SU-DHL-6 (cell line): ENCODE results near the gene GDF10.

Source experiments
- H2AFZ ChIP-seq: fragments of 200-600 bp; sonication (generic); 2 replicates; pipeline ENCODE4 v1.6.1; 2014; ENCODE audit warnings: low read depth, mild to moderate bottlenecking, moderate library complexity, mixed read lengths, antibody characterized with exemption, low read length; ENCODE audit not compliant: severe bottlenecking
- H3F3A ChIP-seq: fragments of 200-600 bp; shearing (Covaris generic); 2 replicates; pipeline ENCODE4 v1.6.0; 2016; ENCODE audit warnings: antibody characterized with exemption, mild to moderate bottlenecking; ENCODE audit not compliant: insufficient read depth
- H3K27ac ChIP-seq: fragments of 200-600 bp; sonication (generic); 2 replicates; pipeline ENCODE4 v1.5.1; 2016; ENCODE audit warnings: low read depth, mild to moderate bottlenecking, low read length, moderate library complexity, mixed read lengths
- H3K27me3 ChIP-seq: fragments of 200-600 bp; sonication (generic), shearing (Covaris generic); 2 replicates; pipeline ENCODE4 v1.6.0; 2014; ENCODE audit warnings: mild to moderate bottlenecking, low read length
- H3K36me3 ChIP-seq: fragments of 200-600 bp; sonication (generic); 2 replicates; pipeline ENCODE4 v1.6.1; 2014; ENCODE audit warnings: mild to moderate bottlenecking, low read length, mixed read lengths
- H3K4me2 ChIP-seq: fragments of 300-600, 200-600 bp; shearing (Covaris generic), sonication (generic); 2 replicates; pipeline ENCODE4 v1.6.0; 2014; ENCODE audit warnings: low read length, low read depth, mild to moderate bottlenecking; ENCODE audit not compliant: poor library complexity, severe bottlenecking
- H3K4me3 ChIP-seq: fragments of 200-600 bp; sonication (generic); 2 replicates; pipeline ENCODE4 v1.5.1; 2014; ENCODE audit warnings: antibody characterized with exemption, low read length, mild to moderate bottlenecking, mixed read lengths; ENCODE audit not compliant: insufficient read depth, poor library complexity, severe bottlenecking
- H3K79me2 ChIP-seq: fragments of 200-600 bp; sonication (generic); 2 replicates; pipeline ENCODE4 v1.6.1; 2014; ENCODE audit warnings: mild to moderate bottlenecking, low read length, moderate library complexity; ENCODE audit not compliant: insufficient read depth
- H3K9ac ChIP-seq: fragments of 200-600 bp; sonication (generic); 2 replicates; pipeline ENCODE4 v1.7.0; 2014; ENCODE audit warnings: mild to moderate bottlenecking, low read length
- H3K9me2 ChIP-seq: fragments of 200-600 bp; sonication (generic); replicated peaks from 2 replicates; pipeline ENCODE4 v1.6.1; 2014; ENCODE audit warnings: low read length; ENCODE audit not compliant: insufficient read depth
- H3K9me3 ChIP-seq: fragments of 200-600 bp; sonication (generic); 2 replicates; pipeline ENCODE4 v1.6.1; 2014; ENCODE audit warnings: low read length, mixed read lengths; ENCODE audit not compliant: insufficient read depth
- H4K20me1 ChIP-seq: fragments of 200-600 bp; sonication (generic); 2 replicates; pipeline ENCODE4 v1.6.1; 2014; ENCODE audit warnings: low read depth, mild to moderate bottlenecking, antibody characterized with exemption, low read length, moderate library complexity, mixed read lengths
- CTCF ChIP-seq: fragments of 200-600 bp; sonication (generic); IDR thresholded peaks from one replicate; pipeline ENCODE4 v1.5.1; 2017; ENCODE audit warnings: antibody characterized with exemption, mild to moderate bottlenecking, low read length, moderate library complexity; ENCODE audit not compliant: insufficient read depth, poor library complexity, severe bottlenecking
- EZH2phosphoT487 ChIP-seq: fragments of 200-600 bp; sonication (generic), shearing (Covaris generic); conservative IDR thresholded peaks from 2 replicates; pipeline ENCODE4 v1.6.1; 2018; ENCODE audit warnings: mild to moderate bottlenecking, antibody characterized with exemption, low read length, moderate library complexity, mixed read lengths

GDF10 gene

GRCh38 chr10:47351899-47352815 is 52.2 kb downstream of the GDF10 start:
- Histone ChIP-seq H2AFZ (no peak overlapping the region), H3K9me3 (no peaks in the 10 kb centered on the region), H4K20me1 (no peaks in the 10 kb centered on the region), H3K4me2 (no peak overlapping the region), H3K36me3 (no peaks in the 10 kb centered on the region), H3K9ac (no peak overlapping the region), H3K27me3 (no peaks in the 10 kb centered on the region), H3K9me2 (no peaks in the 10 kb centered on the region), H3K79me2 (no peaks in the 10 kb centered on the region), H3F3A (no peaks in the 10 kb centered on the region), H3K4me3 (no peak overlapping the region), H3K27ac (no peak overlapping the region)
- no peak for TF ChIP-seq CTCF
- no peak for TF ChIP-seq EZH2phosphoT487

GRCh38 chr10:47353351-47353750 is 53.4 kb downstream of the GDF10 start:
- H3K9me2 ChIP-seq, result no peaks in the 10 kb centered on the region
- no peak overlapping the region for H3K27ac ChIP-seq
- H4K20me1 ChIP-seq, result no peaks in the 10 kb centered on the region
- no peaks in the 10 kb centered on the region for H3K79me2 ChIP-seq
- no peaks in the 10 kb centered on the region for H3K36me3 ChIP-seq
- no peaks in the 10 kb centered on the region for H3K27me3 ChIP-seq
- H3F3A ChIP-seq, result no peaks in the 10 kb centered on the region
- TF ChIP-seq EZH2phosphoT487, result no peak
- H3K9ac ChIP-seq, result no peak overlapping the region
- no peak overlapping the region for H3K4me2 ChIP-seq
- no peak overlapping the region for H2AFZ ChIP-seq
- no peaks in the 10 kb centered on the region for H3K9me3 ChIP-seq
- no peak overlapping the region for H3K4me3 ChIP-seq

- no peaks in the 10 kb centered on the region for H4K20me1 ChIP-seq
- TF ChIP-seq CTCF, result no peak
- TF ChIP-seq EZH2phosphoT487, result no peak
- no peak overlapping the region for H3K27ac ChIP-seq
- H3K9me2 ChIP-seq, result no peaks in the 10 kb centered on the region
- H2AFZ ChIP-seq, result no peak overlapping the region
- H3K9me3 ChIP-seq, result no peaks in the 10 kb centered on the region
- no peaks in the 10 kb centered on the region for H3K36me3 ChIP-seq
- no peaks in the 10 kb centered on the region for H3K27me3 ChIP-seq
- no peak overlapping the region for H3K4me3 ChIP-seq
- no peaks in the 10 kb centered on the region for H3F3A ChIP-seq
- no peak overlapping the region for H3K4me2 ChIP-seq
- no peaks in the 10 kb centered on the region for H3K79me2 ChIP-seq
- no peak overlapping the region for H3K9ac ChIP-seq
These were observed 54.2 kb downstream of the GDF10 start for GRCh38 chr10:47354165-47354564.

GRCh38 chr10:47354900-47355299 is 54.9 kb downstream of the GDF10 start:
- H4K20me1 ChIP-seq, result no peaks in the 10 kb centered on the region
- H3K4me2 ChIP-seq, result no peak overlapping the region
- no peaks in the 10 kb centered on the region for H3K9me3 ChIP-seq
- TF ChIP-seq CTCF, result no peak
- TF ChIP-seq EZH2phosphoT487, result no peak
- no peak overlapping the region for H3K9ac ChIP-seq
- no peaks in the 10 kb centered on the region for H3K36me3 ChIP-seq
- no peak overlapping the region for H3K27ac ChIP-seq
- H2AFZ ChIP-seq, result no peak overlapping the region
- no peak overlapping the region for H3K4me3 ChIP-seq
- H3K79me2 ChIP-seq, result no peaks in the 10 kb centered on the region
- no peaks in the 10 kb centered on the region for H3K27me3 ChIP-seq
- no peaks in the 10 kb centered on the region for H3F3A ChIP-seq
- no peaks in the 10 kb centered on the region for H3K9me2 ChIP-seq
